GM18520 (cell line): ENCODE data around the gene CCDC148.

Experiments
- ATAC-seq: cut with Tn5 transposase; IDR thresholded peaks from one replicate; pipeline ENCODE4 v1.9.1; 2021; ENCODE audit not compliant: unreplicated experiment

The CCDC148 gene

GRCh38 chr2:158182676-158183295, 273.8 kb downstream of the CCDC148 start:
- ATAC-seq = no peak

GRCh38 chr2:158181171-158181570, 275.4 kb downstream of the CCDC148 start:
- no peak for ATAC-seq

- no peak for ATAC-seq
Observed at GRCh38 chr2:158179660-158180059, 276.9 kb downstream of the CCDC148 start.

- no peak for ATAC-seq
Observed at GRCh38 chr2:158178646-158179045, 277.9 kb downstream of the CCDC148 start.

GRCh38 chr2:158174956-158175355, 281.6 kb downstream of the CCDC148 start:
- ATAC-seq = no peak

GRCh38 chr2:158174495-158174894, 282.1 kb downstream of the CCDC148 start:
- no peak for ATAC-seq

GRCh38 chr2:158172719-158173118, 283.8 kb downstream of the CCDC148 start:
- no peak for ATAC-seq

- no peak for ATAC-seq
Observed at GRCh38 chr2:158154596-158154995, 302.0 kb downstream of the CCDC148 start.

- ATAC-seq = no peak
Observed at GRCh38 chr2:158153270-158154015, 303.1 kb downstream of the CCDC148 start.

GRCh38 chr2:158144914-158145625, 311.5 kb downstream of the CCDC148 start:
- no peak for ATAC-seq

- ATAC-seq = no peak
Observed at GRCh38 chr2:158143703-158144360, 312.7 kb downstream of the CCDC148 start.

- ATAC-seq = no peak
Observed at GRCh38 chr2:158142568-158143332, 313.8 kb downstream of the CCDC148 start.

GRCh38 chr2:158142165-158142564, 314.4 kb downstream of the CCDC148 start:
- ATAC-seq = no peak

GRCh38 chr2:158140201-158140600, 316.4 kb downstream of the CCDC148 start:
- no peak for ATAC-seq

- no peak for ATAC-seq
Observed at GRCh38 chr2:158138255-158138654, 318.3 kb downstream of the CCDC148 start.

- ATAC-seq = no peak
Observed at GRCh38 chr2:158135096-158135495, 321.5 kb downstream of the CCDC148 start.

GRCh38 chr2:158134655-158135054, 321.9 kb downstream of the CCDC148 start:
- no peak for ATAC-seq

GRCh38 chr2:158134055-158134454, 322.5 kb downstream of the CCDC148 start:
- no peak for ATAC-seq

- ATAC-seq = no peak
Observed at GRCh38 chr2:158131919-158132566, 324.5 kb downstream of the CCDC148 start.

GRCh38 chr2:158131483-158131912, 325.1 kb downstream of the CCDC148 start:
- ATAC-seq = no peak
